Ishikawa (cell line): ENCODE measurements around the gene VPS51.

Experiments used
- CREB1 ChIP-seq: IDR thresholded peaks from 2 replicates; pipeline ENCODE4 v1.6.1; 2012; ENCODE audit warnings: low read depth
- EP300 ChIP-seq: IDR thresholded peaks from 2 replicates; pipeline ENCODE4 v1.6.1; 2012; ENCODE audit warnings: borderline replicate concordance
- FOXM1 ChIP-seq: IDR thresholded peaks from 2 replicates; pipeline ENCODE4 v1.6.1; 2012; ENCODE audit warnings: low read depth, borderline replicate concordance
- MAX ChIP-seq: IDR thresholded peaks from 2 replicates; pipeline ENCODE4 v1.6.1; 2012
- NFIC ChIP-seq: IDR thresholded peaks from 2 replicates; pipeline ENCODE4 v1.6.1; 2012
- REST ChIP-seq: IDR thresholded peaks from 2 replicates; pipeline ENCODE4 v1.6.1; 2012; ENCODE audit warnings: low read depth, mild to moderate bottlenecking
- TAF1 ChIP-seq: IDR thresholded peaks from 2 replicates; pipeline ENCODE4 v1.6.1; 2012; ENCODE audit warnings: low read depth, mild to moderate bottlenecking
- TCF12 ChIP-seq: IDR thresholded peaks from 2 replicates; pipeline ENCODE4 v1.6.1; 2012; ENCODE audit warnings: low read depth
- TEAD4 ChIP-seq: IDR thresholded peaks from 2 replicates; pipeline ENCODE4 v1.6.1; 2012
- YY1 ChIP-seq: IDR thresholded peaks from 2 replicates; pipeline ENCODE4 v1.6.1; 2012; ENCODE audit warnings: low read depth
- ZBTB7A ChIP-seq: IDR thresholded peaks from 2 replicates; pipeline ENCODE4 v1.6.1; 2012; ENCODE audit warnings: low read depth
- TF ChIP-seq, protein P1 (sequence below): IDR thresholded peaks from 2 replicates; pipeline ENCODE4 v1.6.1; 2012

DNA sequence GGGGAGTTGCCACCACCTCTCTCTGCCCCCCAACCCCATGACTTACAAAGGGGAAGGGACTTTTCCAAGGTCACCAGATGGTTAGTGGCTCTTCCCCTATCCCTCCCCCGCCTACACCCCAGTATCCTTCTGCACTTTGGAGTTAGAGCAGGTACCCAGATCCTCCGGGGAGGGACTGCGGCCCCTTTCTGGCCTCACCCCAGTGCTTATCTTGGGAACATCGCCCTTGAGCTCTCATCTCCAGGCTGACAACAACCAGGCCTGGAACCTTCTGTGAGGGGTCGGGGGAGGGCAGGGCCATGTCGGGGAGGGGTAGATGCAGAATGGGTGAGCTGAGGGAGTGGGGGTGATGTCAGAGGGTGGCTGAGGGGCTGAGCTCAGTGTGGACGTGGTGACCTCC lies 30.2 kb upstream of the VPS51 start:
- TF ChIP-seq EP300 (no peak), TEAD4 (no peak), TCF12 (no peak), ZBTB7A (no peak), YY1 (no peak), CREB1 (no peak), REST (no peak), TAF1 (no peak), MAX (no peak), NFIC (no peak), FOXM1 (no peak)
- TF ChIP-seq, protein P1, sequence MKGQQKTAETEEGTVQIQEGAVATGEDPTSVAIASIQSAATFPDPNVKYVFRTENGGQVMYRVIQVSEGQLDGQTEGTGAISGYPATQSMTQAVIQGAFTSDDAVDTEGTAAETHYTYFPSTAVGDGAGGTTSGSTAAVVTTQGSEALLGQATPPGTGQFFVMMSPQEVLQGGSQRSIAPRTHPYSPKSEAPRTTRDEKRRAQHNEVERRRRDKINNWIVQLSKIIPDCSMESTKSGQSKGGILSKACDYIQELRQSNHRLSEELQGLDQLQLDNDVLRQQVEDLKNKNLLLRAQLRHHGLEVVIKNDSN, result no peak
